AG08395 (cell line): Measurements from ENCODE around the gene VSTM2B.
"Not testable (repeated sequence)": the region's sequence is repeated elsewhere in the genome, so short reads cannot be mapped to it uniquely, and the experiment has no call there.

Experiments
- DNase-seq: peaks from one replicate; pipeline ENCODE4 v3.0.0; 2012; ENCODE audit warnings: mixed read lengths, low spot score

Gene VSTM2B

DNA sequence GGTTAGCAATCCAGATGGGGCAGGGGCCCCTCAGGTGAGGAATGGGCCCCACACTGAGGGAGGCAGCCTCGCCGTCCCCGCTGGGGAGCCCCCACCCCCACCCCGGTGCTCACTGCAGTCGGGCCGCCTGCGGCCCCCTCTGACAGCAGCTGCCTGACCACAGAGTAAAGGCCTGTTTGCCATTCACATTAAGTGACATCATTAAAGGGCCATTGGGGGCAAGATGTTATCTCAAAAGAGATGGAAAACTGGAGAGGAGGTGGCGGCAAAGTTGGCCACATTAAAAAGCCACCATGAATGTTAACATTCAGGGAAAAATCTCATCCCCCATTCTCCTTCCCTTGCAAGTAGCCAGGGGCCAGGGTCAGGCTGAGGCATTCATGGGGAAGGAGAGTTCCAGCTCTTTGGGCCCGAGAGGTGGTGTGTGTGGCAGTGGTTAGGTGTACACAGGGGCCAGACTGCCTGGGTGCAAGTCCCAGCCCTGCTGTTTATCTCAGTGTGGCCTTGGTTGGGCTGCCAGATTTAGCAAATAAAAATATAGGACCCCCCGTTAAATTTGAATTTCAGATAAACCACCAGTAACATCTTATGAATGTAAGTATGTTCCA, 20.9 kb downstream of the VSTM2B start:
- no peak for DNase-seq

DNA sequence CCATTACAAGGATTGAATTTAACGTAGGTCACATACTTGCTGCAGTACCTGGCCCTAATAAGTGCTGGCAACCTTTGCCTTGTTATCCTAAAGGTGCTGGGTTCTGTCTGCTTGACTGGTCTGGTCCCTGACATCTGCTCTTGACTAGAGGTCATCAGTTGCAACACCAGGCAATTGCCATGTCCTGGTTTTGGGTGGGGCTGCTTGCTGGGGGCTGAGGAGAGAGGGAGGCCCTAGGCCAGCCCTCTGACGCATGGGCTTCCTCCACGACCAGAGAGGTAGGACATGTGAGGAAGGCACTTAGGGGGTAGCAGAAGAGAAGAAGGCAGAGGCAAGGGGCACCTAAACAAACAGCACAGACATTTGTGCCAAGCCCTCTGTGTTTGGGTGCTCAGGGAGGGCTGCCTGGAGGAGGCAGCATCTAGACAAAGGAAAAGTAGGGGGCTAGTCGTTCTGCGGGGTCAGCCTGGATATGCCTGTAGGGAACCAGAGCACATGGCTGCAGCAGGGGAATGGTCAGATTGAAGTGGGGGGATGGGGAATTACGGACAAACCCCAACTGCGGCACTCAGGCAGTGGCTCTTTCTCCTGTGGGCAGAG, 21.7 kb downstream of the VSTM2B start:
- no peak for DNase-seq

DNA sequence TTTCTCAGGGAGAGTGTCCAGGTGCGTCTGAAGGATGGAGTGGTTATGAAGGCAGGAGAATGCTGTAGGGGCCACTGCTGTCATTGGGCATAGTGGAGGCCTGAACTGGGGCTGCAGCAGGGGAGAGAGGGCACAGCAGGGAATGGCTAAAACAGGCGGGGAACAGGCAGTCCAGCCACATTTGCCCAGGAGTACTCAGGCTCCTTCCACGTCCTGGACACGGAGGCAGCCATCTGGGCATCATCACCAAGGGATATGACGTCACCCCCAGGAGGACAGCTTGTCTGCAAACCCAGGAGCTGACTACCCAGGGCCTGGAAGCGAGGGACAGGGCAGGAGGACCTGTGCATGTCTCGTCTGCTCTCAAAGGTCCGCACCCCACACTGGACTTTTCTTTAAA, 22.2 kb downstream of the VSTM2B start:
- DNase-seq = no peak

DNA sequence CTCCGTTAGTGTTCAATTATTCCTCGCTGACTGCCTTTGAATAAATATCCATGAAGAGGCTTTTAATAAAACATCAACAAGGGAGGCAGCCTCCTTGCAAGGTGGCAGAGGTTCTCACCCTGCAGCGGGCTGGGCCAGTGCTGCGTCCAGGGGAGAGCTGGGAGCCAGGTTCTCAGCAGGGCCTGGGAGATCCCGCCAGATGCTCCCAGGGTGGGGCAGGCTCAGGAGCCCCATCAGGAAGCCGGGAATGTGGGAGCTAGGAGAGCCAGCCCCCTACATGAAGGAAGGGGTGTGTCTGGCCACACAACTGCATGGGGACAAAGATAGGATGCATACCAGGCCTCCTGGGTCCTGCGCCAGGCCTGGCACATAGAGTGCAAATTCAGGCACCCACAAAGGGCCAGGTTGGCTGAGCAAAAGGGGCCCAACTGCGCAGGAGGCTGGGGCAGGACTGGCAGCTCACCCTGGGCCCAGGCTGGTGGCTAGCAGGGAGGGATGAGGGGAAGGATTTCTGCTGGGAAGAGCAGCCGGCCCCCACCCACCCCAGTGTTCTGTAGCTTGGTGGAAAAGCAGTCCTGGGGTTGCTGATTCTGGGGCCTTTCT, 22.8 kb downstream of the VSTM2B start:
- no peak for DNase-seq

DNA sequence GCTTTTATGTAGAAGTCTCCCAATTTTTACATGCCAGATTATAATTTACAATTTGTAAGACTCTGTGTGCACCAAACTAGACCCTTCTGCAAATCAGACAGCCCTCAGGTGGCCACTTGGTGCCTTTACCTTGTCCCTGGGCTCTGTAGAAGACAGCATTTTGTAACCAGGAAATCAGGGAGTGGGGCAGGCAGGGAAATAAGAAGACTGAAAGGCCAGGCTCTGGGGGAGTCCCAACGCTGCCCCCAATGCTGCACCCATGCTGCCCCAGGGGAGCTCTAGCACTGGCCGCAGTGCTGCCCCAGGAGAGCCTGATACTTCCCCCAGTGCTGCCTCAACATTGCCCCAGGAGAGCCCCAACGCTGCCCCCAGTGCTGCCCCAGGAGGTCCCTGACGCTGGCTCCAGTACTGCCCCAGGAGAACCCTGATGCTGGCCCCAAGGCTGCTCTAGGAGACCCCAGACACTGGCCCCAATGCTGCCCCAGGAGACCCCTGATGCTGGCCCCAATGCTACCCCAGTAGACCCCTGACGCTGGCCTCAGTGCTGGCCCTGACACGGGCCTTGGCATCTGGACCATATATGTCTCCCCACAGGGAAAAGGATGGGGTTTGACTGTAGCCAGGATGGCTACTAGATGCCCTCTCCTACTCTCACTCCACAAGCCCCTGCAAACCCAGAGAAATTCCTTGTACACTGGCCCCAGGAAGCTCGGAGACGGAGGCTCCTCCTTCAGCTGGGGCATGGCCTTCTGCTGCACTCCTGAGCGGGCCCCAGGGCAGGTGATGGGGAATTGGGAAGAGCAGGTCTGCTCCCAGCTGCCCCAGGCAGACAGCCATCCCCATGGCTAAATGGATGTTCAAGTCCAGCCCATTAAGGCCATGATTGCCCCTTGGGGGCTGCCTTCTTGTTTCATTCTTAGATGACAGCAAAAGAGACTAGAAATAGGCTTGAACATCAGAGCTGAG, 23.6 kb downstream of the VSTM2B start:
- no peak for DNase-seq

DNA sequence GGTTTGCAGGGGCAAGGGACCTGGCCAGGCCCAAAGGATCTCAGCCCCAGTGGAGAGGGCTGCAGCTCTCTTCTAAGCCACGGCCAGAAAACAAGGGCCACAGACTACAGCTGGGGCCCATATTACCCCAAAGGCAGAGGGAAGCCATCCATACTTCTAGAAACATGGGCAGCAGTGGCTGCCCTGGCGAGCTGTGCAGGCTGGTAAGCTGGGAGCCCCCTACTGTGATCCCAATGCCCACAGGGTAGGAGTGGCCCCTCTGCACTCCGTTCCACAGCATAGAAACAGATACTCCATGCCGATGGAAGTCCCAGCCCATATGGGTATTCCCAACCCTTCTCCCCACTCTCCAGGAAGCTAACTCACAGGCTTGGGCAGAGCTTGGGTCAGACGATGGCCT, 25.1 kb downstream of the VSTM2B start:
- DNase-seq = no peak

DNA sequence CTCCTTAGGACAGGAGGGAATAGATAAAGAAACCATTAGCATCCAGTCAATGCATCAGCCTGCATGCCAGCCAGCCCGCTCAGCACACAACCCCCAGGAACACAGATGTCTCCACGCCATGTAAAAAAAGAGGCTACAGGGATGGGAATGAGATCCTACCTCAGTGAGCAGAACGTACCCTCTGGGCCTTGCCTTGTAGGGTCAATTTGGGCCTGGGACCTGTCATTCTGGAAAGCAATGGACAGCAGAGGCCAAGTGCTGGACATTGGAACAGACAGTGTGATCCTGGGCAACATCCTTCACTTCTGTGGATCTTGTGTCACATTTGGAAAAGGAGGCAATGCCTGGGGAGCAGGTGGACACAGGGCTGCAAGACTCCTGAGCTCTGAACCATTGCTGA, 26.0 kb downstream of the VSTM2B start:
- no peak for DNase-seq

DNA sequence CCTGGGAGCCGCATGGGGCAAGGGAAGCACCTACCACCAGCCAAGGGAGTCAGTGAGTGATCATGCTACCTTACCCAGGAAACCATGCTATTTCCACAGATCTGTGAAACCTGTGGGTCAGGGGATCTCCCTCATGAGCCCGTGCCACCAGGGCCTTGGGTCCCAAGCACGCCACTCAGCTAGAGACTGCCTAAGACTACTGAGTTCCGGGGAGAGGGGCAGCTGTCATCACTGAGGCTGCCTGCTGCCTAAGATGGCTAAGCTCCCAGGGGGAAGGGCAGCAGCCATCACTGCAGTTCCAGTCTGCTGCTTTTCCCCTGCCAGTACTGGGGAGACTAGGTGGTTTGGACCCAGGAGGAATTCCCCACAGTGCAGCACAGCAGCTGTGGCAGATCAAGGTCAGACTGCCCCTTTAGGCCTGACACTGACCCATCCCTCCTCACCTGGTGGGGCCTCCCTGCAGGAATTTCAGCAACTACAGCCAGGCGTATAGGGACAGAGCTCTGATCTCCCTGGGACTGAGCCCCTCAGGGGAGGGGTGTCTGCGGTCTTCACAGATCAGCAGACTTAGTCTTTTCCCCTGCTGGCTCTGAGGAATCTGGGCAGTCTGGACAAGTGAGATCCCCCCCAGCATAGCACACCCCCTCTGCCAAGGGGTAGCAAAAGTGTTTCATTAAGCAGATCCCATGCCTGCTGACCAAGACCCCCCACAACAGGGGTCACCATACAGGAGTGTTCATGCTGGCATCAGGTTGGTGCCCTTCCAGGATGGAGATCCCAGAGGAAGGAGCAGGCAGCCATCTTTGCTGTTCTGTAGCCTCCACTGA, 26.9 kb downstream of the VSTM2B start:
- DNase-seq = no peak

DNA sequence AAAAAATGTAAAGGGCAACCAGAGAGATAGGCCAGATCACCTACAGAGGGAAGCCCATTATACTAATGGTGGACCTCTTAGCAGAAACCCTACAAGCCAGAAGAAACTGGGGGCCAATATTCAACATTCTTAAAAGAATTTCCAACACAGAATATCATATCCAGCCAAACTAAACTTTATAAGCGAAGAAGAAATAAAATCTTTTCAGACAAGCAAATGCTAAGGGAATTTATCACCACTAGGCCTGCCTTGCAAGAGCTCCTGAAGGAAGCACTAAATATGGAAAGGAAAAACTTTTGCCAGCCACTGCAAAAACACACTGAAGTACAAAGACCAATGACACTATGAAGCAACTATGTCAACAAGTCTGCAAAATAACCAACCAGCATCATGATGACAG, 28.4 kb downstream of the VSTM2B start:
- DNase-seq = no peak

DNA sequence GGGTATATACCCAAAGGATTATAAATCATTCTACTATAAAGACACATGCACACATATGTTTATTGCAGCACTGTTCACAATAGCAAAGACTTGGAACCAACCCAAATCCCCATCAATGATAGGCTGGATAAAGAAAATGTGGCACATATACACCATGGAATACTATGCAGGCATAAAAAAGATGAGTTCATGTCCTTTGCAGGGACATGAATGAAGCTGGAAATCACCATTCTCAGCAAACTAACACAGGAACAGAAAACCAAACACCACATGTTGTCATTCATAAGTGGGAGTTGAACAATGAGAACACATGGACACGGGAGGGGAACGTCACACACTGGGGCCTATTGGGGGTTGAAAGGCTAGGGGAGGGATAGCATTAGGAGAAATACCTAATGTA, 33.3 kb downstream of the VSTM2B start:
- DNase-seq = not testable (repeated sequence)

DNA sequence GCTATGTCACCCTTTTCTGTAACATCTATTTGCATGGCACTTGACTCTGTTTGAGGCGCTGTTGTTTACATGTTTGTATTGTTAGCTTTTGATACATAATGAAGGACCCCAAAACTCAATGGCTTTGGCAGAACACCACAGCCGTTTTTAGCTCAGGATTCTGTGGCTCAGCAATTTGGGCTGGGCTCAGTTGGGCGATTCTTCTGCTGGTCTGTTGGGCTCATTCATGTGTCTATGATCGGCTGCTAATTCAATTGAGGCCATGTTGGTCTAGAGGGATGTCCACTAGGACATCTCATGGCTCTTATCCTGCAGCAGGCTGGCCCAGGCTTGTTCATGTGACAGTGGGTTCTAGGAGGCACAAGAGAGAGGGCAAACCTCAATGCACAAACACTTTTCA, 33.9 kb downstream of the VSTM2B start:
- DNase-seq = no peak

DNA sequence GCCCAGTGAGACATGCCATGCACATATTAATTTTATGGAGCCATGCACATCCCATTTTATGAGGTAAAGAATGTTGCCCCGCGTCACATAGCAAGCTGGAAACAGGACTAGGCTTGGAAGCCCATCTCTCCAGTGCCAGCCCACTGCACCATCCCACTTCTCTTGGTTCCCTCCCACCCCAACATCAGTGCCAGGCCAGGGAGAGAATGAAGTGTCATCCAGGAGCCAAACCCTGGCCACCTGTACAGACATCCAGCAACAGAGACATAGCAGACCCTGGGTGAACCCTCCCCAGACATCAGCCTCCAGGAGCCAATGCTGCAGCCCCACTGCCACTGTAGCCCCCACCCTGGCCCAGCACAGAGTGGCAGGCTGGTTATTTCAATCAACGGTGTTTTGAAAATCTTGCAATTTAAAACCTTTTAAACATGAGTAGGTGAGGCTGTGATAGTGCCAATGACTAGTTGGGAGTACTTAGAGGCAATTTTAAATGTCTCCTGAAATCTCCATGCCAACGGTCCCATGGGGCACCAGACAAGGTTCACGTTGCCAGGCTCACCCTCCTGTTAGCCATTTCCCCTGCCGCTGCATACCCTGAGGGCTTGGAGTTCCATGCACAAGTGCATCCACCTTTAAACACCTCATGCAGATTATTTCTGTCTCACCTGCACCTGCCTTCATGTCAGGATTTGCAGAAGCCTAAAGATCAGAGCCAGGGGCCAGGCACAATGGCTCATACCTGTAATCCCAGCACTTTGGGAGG, 34.7 kb downstream of the VSTM2B start:
- DNase-seq = no peak

DNA sequence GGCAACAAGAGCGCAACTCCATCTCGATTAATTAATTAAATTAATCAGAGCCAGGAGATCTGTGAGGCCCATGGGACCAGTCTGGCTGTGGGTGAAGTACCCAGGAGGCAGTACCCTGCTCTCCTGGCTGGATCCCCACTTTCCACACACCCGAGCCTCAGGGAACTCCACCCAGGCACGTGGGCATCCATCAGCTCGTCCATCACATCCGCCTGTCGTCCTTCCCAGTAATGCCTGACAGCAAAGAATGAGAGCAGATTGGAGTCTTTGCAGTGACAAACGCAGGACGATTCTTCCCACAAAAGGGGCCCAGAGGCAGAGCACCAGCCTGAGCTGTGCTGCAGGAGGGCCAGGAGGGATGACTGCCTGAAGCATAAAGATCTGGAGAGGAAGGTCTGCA, 35.8 kb downstream of the VSTM2B start:
- no peak for DNase-seq

DNA sequence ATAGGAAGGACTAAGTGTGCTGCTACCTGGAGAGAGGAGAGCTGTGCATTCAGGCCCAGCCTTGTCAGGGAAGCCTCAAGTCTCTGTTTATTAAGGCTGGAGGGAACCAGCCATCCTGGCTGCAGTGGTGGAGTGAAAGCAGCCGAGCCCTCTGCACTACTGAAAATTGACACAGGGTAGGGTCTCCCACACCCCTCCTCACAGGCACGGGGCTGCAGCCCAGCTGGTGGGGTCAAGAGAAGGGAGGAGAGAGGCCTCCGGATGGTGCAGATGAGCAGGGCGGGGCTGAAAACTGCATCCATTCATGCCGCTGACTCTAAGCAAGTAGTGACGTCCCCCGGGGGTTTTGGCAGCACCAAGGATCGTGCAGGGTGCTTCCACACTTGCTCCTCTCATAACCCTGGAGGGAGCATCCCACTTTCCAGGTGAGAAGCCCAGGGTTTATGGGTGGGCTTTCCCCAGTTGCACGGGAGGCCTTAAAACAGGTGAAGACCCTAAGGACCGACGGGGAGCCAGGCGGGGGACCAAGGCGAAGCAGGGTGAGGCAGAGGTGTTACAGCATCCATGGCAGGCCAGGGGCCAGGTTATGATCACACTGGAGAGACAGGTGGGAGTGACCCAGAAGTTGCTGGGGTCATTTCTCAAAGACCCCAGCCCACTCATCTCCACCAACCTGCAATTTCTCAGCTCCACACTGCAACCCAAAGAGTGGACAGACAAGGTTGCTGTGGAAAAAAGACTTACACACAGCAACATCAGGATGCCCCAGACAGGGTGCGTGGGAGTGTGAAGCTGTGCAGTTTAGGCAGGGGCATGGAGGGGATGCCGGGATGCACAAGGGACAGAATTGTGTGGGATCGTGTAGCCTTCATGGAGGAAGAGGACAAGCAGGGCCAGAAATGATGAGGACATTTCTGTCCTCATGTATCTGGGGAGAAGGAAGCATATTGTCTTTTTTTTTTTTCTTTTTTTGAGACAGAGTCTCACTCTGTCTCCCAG, 36.8 kb downstream of the VSTM2B start:
- no peak for DNase-seq

DNA sequence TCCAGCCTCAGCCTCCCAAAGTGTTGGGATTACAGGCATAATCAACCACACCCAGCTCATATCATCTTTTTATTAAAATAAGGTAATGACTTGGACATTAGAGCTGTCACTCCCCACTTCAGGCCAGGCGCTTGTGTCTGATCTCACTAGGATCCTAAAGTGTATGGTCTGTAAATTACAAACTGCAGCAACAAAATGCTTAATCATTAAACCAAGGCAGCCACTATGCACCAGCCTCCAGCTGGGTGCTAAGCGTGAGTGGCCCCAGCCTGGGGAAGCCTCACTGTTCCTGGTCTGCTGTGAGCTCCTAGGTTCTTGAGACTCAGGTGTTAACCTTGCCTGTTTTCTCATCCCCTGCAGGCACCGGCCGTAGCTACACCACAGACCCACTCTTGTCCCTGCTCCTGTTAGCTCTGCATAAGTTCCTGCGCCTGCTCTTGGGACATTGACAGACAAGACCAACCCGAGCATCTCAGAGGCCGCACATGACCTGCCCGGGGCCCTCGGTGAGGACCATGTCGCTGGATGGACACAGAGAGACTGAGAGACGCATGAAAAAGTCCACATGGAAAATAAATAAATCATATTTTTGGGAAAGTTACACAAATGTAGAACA, 37.8 kb downstream of the VSTM2B start:
- no peak for DNase-seq

DNA sequence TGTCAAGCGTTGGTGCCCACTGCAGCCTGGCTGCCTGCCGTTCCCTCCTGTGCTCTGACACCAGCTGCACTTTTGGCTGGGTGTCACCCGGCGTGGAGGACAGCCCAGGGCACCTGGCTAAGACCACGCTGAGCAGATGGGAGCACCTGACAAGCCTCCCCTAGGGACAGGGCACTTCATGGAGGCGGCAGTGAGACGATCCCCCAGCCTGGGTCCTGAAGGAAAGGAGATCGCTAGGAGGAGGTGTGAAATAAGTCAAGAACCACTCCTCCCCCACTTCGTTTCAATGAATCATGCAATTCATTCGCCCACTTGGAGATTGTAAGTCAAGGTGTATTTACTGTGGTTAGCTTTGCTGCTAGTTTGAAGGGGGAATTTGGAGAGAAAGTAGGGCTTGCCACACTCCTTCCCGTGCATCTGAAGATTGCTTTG, 38.8 kb downstream of the VSTM2B start:
- DNase-seq = no peak

DNA sequence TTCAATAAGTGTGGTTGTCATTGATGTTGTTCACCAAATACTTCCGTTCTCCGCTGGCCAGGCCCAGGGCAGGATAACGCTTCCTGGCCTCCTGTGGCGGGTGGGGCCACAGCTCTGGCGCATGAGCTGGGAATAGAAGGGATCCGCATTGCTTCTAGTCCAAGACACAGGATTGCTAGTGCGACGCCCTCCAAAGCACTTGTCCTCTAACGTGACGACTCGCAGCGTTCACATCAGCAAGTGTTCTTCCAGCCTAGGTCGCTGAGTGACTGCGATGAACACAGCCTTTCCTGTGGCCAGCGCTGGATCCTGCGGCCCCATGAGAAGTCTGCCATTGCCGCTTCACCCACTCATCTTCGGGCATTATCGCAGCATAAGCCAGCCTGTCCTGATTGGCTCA, 39.4 kb downstream of the VSTM2B start:
- no peak for DNase-seq

DNA sequence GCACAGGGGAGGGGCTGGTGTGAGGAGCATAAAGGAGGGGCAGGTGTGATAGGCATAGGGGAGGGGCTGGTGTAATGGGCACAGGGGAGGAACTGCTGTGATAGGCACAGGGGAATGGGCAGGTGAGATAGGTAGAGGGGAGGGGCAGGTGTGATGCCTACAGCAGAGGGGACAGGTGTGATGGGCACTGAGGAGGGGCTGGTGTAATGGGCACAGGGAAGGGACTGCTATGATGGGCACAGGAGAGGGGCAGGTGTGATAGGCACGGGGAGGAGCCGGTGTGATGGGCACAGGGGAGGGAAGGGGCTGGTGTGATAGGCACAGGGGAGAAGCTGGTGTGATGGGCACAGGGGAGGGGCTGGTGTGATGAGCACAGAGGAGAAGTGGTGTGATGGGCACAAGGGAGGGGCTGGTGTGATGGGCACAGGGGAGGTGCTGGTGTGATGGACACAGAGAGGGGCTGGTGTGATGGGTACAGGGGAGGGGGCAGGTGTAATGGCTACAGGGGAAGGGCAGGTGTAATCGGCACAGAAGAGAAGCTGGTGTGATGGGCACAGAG, 40.8 kb downstream of the VSTM2B start:
- DNase-seq = no peak

DNA sequence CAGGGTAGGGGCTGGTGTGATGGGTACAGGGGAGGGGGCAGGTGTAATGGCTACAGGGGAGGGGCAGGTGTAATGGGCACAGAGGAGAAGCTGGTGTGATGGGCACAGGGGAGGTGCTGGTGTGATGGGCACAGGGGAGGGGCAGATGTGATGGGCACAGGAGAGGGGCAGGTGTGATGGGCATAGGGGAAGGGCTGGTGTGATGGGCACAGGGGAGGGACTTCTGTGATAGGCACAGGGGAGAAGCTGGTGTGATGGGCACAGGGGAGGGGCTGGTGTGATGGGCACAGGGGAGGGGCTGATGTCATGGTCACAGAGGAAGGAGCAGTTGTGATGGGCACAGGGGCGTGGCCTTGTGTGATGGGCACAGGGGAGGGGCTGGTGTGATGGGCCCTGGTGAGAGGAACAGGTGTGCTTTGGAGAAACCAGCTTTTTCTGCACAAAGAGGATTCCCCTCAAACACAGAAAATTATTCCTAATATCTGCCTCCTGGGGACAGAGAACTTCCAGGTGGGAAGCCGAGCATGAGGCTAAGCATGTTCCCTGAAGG, 41.6 kb downstream of the VSTM2B start:
- no peak for DNase-seq
